Thyroid gland (tissue), 4 donors: ENCODE data around the gene NCR2.

Experiments used
- POLR2A ChIP-seq, 2 donors: fragments of 450-650 bp; IDR thresholded peaks; one replicate each; pipeline ENCODE4 v1.6.1; 2017; ENCODE audit warnings: antibody characterized with exemption in 2 of 2, mild to moderate bottlenecking in 2 of 2, moderate library complexity in 1 of 2
- TF ChIP-seq, protein P1 (sequence below), 6 experiments: fragments of 200-600 bp in 3 of 6; fragments of 450-650 bp in 3 of 6; sonication (generic) in 3 of 6; IDR thresholded peaks; one replicate each; pipeline ENCODE4 v1.5.1; 2016 to 2019; ENCODE audit warnings: antibody characterized with exemption in 6 of 6, mild to moderate bottlenecking in 2 of 6, inconsistent platforms in 1 of 6, moderate library complexity in 1 of 6

DNA sequence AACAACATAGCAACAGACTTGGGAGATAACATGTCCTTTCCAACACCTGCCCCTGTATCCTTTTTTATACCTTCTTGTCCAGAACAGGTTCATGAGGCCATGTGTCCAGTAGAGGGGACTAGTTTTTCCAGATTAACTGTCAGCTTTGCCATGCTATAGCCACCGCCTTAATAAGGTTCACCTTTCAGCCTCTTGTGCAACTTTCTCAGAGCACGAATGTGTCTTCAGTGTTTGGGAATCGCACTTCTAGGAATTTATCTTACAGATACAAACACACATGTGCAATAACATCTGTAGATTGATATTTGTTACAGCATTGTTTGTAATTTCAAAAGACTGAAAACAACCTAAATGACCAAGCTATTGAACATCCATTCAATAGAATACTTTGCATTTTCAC, 21.4 kb downstream of the NCR2 start:
- no peak for TF ChIP-seq POLR2A (IDR thresholded peaks at IDR 0.05)
- TF ChIP-seq, protein P1, sequence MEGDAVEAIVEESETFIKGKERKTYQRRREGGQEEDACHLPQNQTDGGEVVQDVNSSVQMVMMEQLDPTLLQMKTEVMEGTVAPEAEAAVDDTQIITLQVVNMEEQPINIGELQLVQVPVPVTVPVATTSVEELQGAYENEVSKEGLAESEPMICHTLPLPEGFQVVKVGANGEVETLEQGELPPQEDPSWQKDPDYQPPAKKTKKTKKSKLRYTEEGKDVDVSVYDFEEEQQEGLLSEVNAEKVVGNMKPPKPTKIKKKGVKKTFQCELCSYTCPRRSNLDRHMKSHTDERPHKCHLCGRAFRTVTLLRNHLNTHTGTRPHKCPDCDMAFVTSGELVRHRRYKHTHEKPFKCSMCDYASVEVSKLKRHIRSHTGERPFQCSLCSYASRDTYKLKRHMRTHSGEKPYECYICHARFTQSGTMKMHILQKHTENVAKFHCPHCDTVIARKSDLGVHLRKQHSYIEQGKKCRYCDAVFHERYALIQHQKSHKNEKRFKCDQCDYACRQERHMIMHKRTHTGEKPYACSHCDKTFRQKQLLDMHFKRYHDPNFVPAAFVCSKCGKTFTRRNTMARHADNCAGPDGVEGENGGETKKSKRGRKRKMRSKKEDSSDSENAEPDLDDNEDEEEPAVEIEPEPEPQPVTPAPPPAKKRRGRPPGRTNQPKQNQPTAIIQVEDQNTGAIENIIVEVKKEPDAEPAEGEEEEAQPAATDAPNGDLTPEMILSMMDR (IDR thresholded peaks at IDR 0.05), result no peak
